Nephron (organoid): ENCODE data around the gene SMU1.

Experiments
- H3K27ac Mint-ChIP-seq, 3 experiments: 2 replicates each; pipeline ENCODE4 v1.8.0; 2020; ENCODE audit warnings: mixed read lengths in 3 of 3, mild to moderate bottlenecking in 2 of 3, moderate library complexity in 1 of 3
- H3K27me3 Mint-ChIP-seq: 2 replicates; pipeline ENCODE4 v1.8.0; 2021; ENCODE audit warnings: low read depth, mild to moderate bottlenecking, moderate library complexity, mixed read lengths
- H3K36me3 Mint-ChIP-seq: 2 replicates; pipeline ENCODE4 v1.8.0; 2020; ENCODE audit warnings: low read depth, mixed read lengths
- H3K4me1 Mint-ChIP-seq: 2 replicates; pipeline ENCODE4 v1.8.0; 2020; ENCODE audit warnings: mixed read lengths
- H3K4me3 Mint-ChIP-seq, 3 experiments: 2 replicates each; pipeline ENCODE4 v1.8.0; 2020; ENCODE audit warnings: mild to moderate bottlenecking in 3 of 3, mixed read lengths in 3 of 3, moderate library complexity in 2 of 3
- H3K9me3 Mint-ChIP-seq: 2 replicates; pipeline ENCODE4 v1.8.0; 2020; ENCODE audit warnings: mixed read lengths
- TF ChIP-seq, protein P1 (sequence below), 3 experiments: fragments of 200-600 bp; sonication (generic); IDR thresholded peaks; one replicate each; pipeline ENCODE4 v1.5.0; 2021; ENCODE audit warnings: antibody characterized with exemption in 3 of 3; ENCODE audit not compliant: unreplicated experiment in 3 of 3

SMU1 gene

DNA sequence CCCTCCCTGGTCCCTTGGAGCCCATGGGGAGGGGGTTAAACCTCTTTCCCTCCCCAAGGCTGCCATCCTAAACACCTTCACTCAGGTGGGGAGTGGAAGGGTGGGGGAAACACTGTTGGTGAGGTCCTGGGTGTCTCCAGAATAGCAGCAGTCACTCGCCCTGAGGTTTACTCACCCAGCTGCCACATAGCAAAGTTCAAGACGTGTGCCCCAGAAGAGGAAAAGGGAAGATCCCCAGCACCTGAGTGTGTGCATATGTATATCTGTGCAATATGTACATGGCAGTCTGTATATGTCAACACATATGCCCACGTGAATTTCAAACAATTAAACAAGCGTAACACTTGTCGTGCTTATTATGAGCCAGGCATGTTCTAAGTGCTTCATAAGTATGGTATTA, 31.3 kb upstream of the SMU1 start:
- Mint-ChIP-seq H3K27ac (peak overlapping the region in 2 of 3 experiments; percentile 60 to 94), H3K27me3 (no peaks in the 10 kb centered on the region), H3K9me3 (no peaks in the 10 kb centered on the region), H3K36me3 (peaks cover 4% of the 10 kb centered on the region), H3K4me1 (peaks cover 45% of the 10 kb centered on the region), H3K4me3 (no peak overlapping the region)
- TF ChIP-seq, protein P1, sequence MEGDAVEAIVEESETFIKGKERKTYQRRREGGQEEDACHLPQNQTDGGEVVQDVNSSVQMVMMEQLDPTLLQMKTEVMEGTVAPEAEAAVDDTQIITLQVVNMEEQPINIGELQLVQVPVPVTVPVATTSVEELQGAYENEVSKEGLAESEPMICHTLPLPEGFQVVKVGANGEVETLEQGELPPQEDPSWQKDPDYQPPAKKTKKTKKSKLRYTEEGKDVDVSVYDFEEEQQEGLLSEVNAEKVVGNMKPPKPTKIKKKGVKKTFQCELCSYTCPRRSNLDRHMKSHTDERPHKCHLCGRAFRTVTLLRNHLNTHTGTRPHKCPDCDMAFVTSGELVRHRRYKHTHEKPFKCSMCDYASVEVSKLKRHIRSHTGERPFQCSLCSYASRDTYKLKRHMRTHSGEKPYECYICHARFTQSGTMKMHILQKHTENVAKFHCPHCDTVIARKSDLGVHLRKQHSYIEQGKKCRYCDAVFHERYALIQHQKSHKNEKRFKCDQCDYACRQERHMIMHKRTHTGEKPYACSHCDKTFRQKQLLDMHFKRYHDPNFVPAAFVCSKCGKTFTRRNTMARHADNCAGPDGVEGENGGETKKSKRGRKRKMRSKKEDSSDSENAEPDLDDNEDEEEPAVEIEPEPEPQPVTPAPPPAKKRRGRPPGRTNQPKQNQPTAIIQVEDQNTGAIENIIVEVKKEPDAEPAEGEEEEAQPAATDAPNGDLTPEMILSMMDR (IDR thresholded peaks at IDR 0.05; ENCODE audit: unreplicated experiment in 3 of 3), result no peak

DNA sequence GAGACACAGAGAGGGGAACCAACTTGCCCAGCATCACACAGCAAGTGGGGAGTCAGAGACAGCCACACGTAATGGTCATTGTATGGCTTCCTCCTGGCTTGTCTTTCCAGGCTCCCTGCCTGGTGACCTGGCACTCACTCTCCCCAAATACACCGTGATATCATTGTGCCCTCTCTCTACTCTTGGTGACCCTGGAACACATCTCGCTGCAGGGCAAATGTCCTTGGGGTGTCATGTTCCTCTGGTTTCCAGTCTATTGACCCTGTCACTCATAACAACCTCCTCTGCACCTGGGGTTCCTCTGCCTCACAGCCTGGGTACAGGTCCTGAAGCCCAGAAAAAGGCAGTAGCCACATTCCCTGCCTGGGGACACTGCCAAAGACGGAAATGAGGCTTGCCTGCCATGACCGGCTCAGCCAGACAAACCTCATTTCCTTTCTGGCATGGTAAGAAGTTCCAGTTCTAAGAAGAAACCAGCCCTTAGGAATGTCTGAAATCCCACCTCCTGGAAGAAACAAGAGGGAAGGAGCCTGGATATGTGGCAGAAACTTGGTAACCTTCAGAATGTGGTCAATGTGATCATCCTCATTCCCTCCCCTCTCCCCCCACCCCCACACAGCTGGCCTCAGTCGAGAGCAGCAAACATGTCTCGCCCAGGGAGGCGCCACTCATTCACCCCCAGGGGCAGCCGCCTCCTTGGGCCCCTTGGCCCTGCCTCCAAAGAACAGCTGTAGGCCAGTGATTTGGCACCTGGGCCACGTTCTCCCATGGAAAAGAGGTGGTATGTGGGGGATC, 30.6 kb upstream of the SMU1 start:
- Mint-ChIP-seq H3K9me3 (no peaks in the 10 kb centered on the region), H3K36me3 (no peaks in the 10 kb centered on the region), H3K4me1 (peaks cover 45% of the 10 kb centered on the region), H3K27ac (peak overlapping the region in 2 of 3 experiments; percentile 60 to 94), H3K4me3 (no peak overlapping the region), H3K27me3 (no peaks in the 10 kb centered on the region)
- TF ChIP-seq, protein P1 (IDR thresholded peaks at IDR 0.05; ENCODE audit: unreplicated experiment in 3 of 3), result no peak

DNA sequence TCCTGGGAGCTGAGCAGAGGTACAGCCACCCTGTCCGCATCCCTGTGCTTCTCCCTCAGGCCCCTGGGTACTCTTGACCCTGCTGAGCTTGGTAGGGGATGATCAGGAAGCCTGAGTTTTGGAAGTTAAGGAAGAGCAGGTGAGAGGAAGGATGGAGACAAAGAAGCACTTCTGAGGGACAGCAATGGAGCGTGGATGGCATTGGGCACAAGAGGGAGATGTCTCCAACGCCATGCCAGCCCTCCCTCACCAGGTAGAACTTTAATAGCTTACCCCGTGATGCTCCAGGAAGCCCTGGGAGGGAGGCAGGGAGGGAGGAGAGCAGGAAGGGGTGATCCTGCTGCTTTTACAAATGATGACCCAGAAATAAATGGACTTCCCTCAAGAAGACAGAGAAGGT, 29.9 kb upstream of the SMU1 start:
- H3K9me3 Mint-ChIP-seq, result no peaks in the 10 kb centered on the region
- peak overlapping the region in 2 of 3 experiments; percentile 60 to 94 for H3K27ac Mint-ChIP-seq
- H3K4me1 Mint-ChIP-seq, result peaks cover 45% of the 10 kb centered on the region
- no peaks in the 10 kb centered on the region for H3K36me3 Mint-ChIP-seq
- H3K27me3 Mint-ChIP-seq, result no peaks in the 10 kb centered on the region
- no peak overlapping the region for H3K4me3 Mint-ChIP-seq
- TF ChIP-seq, protein P1 (IDR thresholded peaks at IDR 0.05; ENCODE audit: unreplicated experiment in 3 of 3), result no peak

DNA sequence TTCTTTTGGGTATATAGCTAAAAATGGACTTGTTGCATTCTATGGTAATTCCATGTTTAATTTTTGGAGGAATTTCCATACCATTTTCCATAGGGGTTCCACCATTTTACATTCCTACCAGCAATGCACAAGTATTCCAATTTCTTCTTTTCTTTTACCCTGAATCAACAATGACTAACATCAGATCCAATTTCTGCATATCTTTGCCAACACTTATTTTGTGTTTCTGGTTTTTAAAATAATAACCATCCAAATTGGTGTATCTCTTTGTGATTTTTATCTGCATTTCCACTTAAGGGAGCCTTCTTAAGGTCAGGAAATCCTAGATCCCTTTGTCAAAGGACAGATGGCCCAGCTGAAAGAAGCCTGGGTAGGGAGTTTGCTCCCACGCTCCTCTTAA, 29.5 kb upstream of the SMU1 start:
- TF ChIP-seq, protein P1 (IDR thresholded peaks at IDR 0.05; ENCODE audit: unreplicated experiment in 3 of 3), result no peak
- no peak overlapping the region for H3K4me3 Mint-ChIP-seq

DNA sequence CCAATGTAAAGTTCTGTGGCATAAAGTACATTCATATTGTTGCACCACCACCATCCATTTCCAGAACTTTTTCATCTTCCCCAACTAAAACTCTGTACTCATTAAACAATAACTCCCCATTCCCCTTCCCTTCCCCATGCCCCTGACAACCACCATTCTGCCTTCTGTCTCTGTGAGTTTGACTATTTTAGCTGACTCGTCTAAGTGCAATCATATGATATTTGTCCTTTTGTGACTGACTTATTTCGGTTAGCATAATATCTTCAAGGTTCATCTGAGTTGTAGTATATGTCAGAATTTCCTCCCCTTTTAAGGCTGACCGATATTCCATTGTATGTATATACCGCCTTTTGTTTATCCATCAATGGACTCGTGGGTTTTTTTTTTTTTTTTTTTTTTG, 29.0 kb upstream of the SMU1 start:
- TF ChIP-seq, protein P1 (IDR thresholded peaks at IDR 0.05; ENCODE audit: unreplicated experiment in 3 of 3), result no peak
- no peaks in the 10 kb centered on the region for H3K9me3 Mint-ChIP-seq
- H3K4me3 Mint-ChIP-seq, result no peak overlapping the region
- H3K36me3 Mint-ChIP-seq, result no peaks in the 10 kb centered on the region
- peaks cover 45% of the 10 kb centered on the region for H3K4me1 Mint-ChIP-seq
- no peaks in the 10 kb centered on the region for H3K27me3 Mint-ChIP-seq
- peak overlapping the region in 2 of 3 experiments; percentile 60 to 94 for H3K27ac Mint-ChIP-seq

More for the DNA sequence above, 29.5 kb upstream of the SMU1 start:
- Mint-ChIP-seq H3K36me3 (no peaks in the 10 kb centered on the region), H3K27me3 (no peaks in the 10 kb centered on the region), H3K9me3 (no peaks in the 10 kb centered on the region), H3K4me1 (peaks cover 45% of the 10 kb centered on the region), H3K27ac (peak overlapping the region in 2 of 3 experiments; percentile 60 to 94)

DNA sequence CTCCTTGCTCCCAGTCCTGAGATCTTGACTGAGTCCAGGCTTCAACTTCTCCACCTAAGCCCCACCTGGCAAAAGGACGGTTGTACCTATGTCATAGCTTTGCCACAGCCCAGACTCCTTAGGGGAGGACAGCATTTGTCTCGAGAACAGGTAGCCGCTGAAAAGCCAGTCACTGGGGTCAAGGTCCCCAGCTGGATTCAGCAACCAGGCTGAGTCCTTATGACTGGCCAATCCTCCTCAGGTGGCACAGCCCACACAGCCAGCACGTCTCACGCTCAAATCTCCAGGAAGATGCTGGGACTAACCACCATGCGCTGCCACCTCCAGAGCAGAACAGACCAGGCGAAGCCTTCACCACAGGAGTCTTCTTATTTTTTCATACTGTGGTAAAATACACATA, 27.9 kb upstream of the SMU1 start:
- Mint-ChIP-seq H3K9me3 (no peaks in the 10 kb centered on the region), H3K27ac (peak overlapping the region in 2 of 3 experiments; percentile 88 to 91), H3K36me3 (no peaks in the 10 kb centered on the region), H3K4me3 (no peak overlapping the region), H3K27me3 (no peaks in the 10 kb centered on the region), H3K4me1 (peaks cover 45% of the 10 kb centered on the region)
- TF ChIP-seq, protein P1 (IDR thresholded peaks at IDR 0.05; ENCODE audit: unreplicated experiment in 3 of 3), result no peak
